HepG2 (cell line): ENCODE results near the gene CSNK1G1. TPM values are rescaled to one million over a fixed set of nuclear protein-coding genes. Genes with fewer than 3 reads are reported as not detected.

Experiments
- ATAC-seq: fragments of 200-7000 bp; cut with Tn5 transposase; 3 replicates; pipeline ENCODE4 v1.9.1; 2020; ENCODE audit warnings: mild to moderate bottlenecking, moderate library complexity
- BruUV-seq: library from RNA; stranded (reverse); fragments of 400-500 nt; replicated peaks from 2 replicates; lab custom pipeline; 2021; lab: Mats Ljungman, UMichigan
- CTCF ChIA-PET: fragments of 300-600 bp; formaldehyde crosslinking; extraction: SDS; loops from one replicate; lab custom pipeline; 2021; ENCODE audit warnings: low total read pairs, inconsistent platforms, low intra/inter-chr PET ratio; lab: Yijun Ruan, JAX
- POLR2A ChIA-PET: fragments of 350-600 bp; sonication (Branson Sonifier 250); formaldehyde crosslinking; loops from one replicate; lab custom pipeline; 2020; ENCODE audit warnings: antibody characterized with exemption, inconsistent platforms; lab: Yijun Ruan, JAX
- DNase-seq: peaks from one replicate; pipeline ENCODE4 v3.0.0-alpha.2; 2015; ENCODE audit warnings: low spot score
- FAIRE-seq: peaks from 3 replicates; lab custom pipeline; 2011; peaks lifted over from hg19 to GRCh38; lab: Jason Lieb, UNC
- H2AFZ ChIP-seq: one replicate; pipeline ENCODE4 v1.6.1; 2011; ENCODE audit warnings: low read length, inconsistent platforms
- H3K27ac ChIP-seq: fragments of 300-600 bp; 3 replicates; pipeline ENCODE4 v1.8.0; 2011; ENCODE audit warnings: mixed run types, mild to moderate bottlenecking, mixed read lengths, low read length, inconsistent platforms; ENCODE audit not compliant: insufficient read depth; ENCODE audit errors: extremely low read length
- H3K27me3 ChIP-seq, 2 experiments: fragments of 200-600 bp in 1 of 2; 2 replicates in 1 of 2; 3 replicates in 1 of 2; pipeline versions ENCODE4 v1.6.0 to v1.8.0; 2011; ENCODE audit warnings: low read length in 2 of 2, mild to moderate bottlenecking in 2 of 2, moderate library complexity in 2 of 2, inconsistent platforms in 1 of 2; ENCODE audit not compliant: insufficient read depth in 2 of 2, control insufficient read depth in 1 of 2
- H3K36me3 ChIP-seq, 2 experiments: fragments of 200-600 bp in 1 of 2; replicated peaks in 1 of 2; 2 replicates in 1 of 2; 3 replicates in 1 of 2; pipeline versions ENCODE4 v1.5.1 to v1.8.0; 2011; ENCODE audit warnings: low read length in 2 of 2, inconsistent platforms in 1 of 2; ENCODE audit not compliant: insufficient read depth in 2 of 2, control insufficient read depth in 1 of 2
- H3K4me1 ChIP-seq: 2 replicates; pipeline ENCODE4 v1.5.1; 2012; ENCODE audit warnings: low read length, inconsistent platforms; ENCODE audit not compliant: insufficient read depth
- H3K4me2 ChIP-seq: 2 replicates; pipeline ENCODE4 v1.6.0; 2011; ENCODE audit warnings: low read depth, low read length, inconsistent platforms
- H3K4me3 ChIP-seq, 3 experiments: fragments of 200-600 bp in 1 of 3; sonication (generic), shearing (Covaris generic) in 1 of 3; replicated peaks in 1 of 3; 2 replicates each; pipeline ENCODE4 v1.5.1; 2011 to 2016; ENCODE audit warnings: low read length in 3 of 3, inconsistent platforms in 2 of 3, low read depth in 2 of 3, mild to moderate bottlenecking in 2 of 3, control low read depth in 1 of 3, mixed read lengths in 1 of 3; ENCODE audit not compliant: insufficient read depth in 1 of 3
- H3K79me2 ChIP-seq: one replicate; pipeline ENCODE4 v1.6.1; 2011; ENCODE audit warnings: low read length, inconsistent platforms; ENCODE audit not compliant: insufficient read depth
- H3K9ac ChIP-seq: 2 replicates; pipeline ENCODE4 v1.6.0; 2011; ENCODE audit warnings: mild to moderate bottlenecking, low read depth, low read length, inconsistent platforms; ENCODE audit not compliant: insufficient read depth
- H3K9me3 ChIP-seq: 2 replicates; pipeline ENCODE4 v1.5.1; 2012; ENCODE audit warnings: mild to moderate bottlenecking, low read length
- H4K20me1 ChIP-seq: 2 replicates; pipeline ENCODE4 v1.6.0; 2011; ENCODE audit warnings: inconsistent platforms, mild to moderate bottlenecking, low read length, moderate library complexity; ENCODE audit not compliant: insufficient read depth
- ARNT ChIP-seq: fragments of 450-650 bp; IDR thresholded peaks from 2 replicates; pipeline ENCODE4 v1.6.1; 2017
- CEBPB ChIP-seq: IDR thresholded peaks from 2 replicates; pipeline ENCODE4 v1.6.1; 2011; ENCODE audit warnings: low read depth, low read length, improper control_type of control experiment, borderline replicate concordance
- HDAC1 ChIP-seq: sonication (generic); formaldehyde crosslinking; IDR thresholded peaks from 2 replicates; pipeline ENCODE4 v1.5.1; 2020; ENCODE audit warnings: mild to moderate bottlenecking, missing genetic modification reagents
- HOXD1 ChIP-seq: sonication (generic); formaldehyde crosslinking; IDR thresholded peaks from 2 replicates; pipeline ENCODE4 v1.5.0; 2020; ENCODE audit warnings: missing genetic modification reagents
- JARID2 ChIP-seq: sonication (generic); formaldehyde crosslinking; IDR thresholded peaks from 2 replicates; pipeline ENCODE4 v1.8.1; 2023; ENCODE audit warnings: missing genetic modification reagents, inconsistent platforms; ENCODE audit not compliant: insufficient replicate concordance
- SUZ12 ChIP-seq: fragments of 150-350 bp; IDR thresholded peaks from 2 replicates; pipeline ENCODE4 v1.6.1; 2014; ENCODE audit warnings: low read depth, low read length
- TBL1XR1 ChIP-seq: fragments of 150-350 bp; IDR thresholded peaks from 2 replicates; pipeline ENCODE4 v1.6.1; 2014; ENCODE audit warnings: borderline replicate concordance, low read length; ENCODE audit not compliant: partially characterized antibody
- ZEB1 ChIP-seq: IDR thresholded peaks from 2 replicates; pipeline ENCODE4 v1.6.1; 2012; ENCODE audit warnings: mild to moderate bottlenecking, low read depth, inconsistent platforms; ENCODE audit not compliant: insufficient replicate concordance
- ZNF205 ChIP-seq: IDR thresholded peaks from 2 replicates; pipeline ENCODE4 v1.6.1; 2018; ENCODE audit warnings: missing biosample characterization, missing genetic modification reagents
- ZNF441 ChIP-seq: sonication (generic); formaldehyde crosslinking; IDR thresholded peaks from 2 replicates; pipeline ENCODE4 v1.7.0; 2021; ENCODE audit warnings: missing genetic modification reagents, borderline replicate concordance
- ZNF616 ChIP-seq: sonication (generic); formaldehyde crosslinking; IDR thresholded peaks from 2 replicates; pipeline ENCODE4 v1.5.0; 2020; ENCODE audit warnings: low read depth, mild to moderate bottlenecking, missing genetic modification reagents
- ZNF720 ChIP-seq: sonication (generic); formaldehyde crosslinking; IDR thresholded peaks from 2 replicates; pipeline ENCODE4 v1.4.0; 2020; ENCODE audit warnings: missing genetic modification reagents
- WGBS: methylation state at CpG from one replicate; pipeline ENCODE4 v1.1.6; 2017; ENCODE audit warnings: low lambda C conversion rate; 5-methylcytosine and 5-hydroxymethylcytosine counted together
- in situ Hi-C: cut with HindIII; loops from 2 replicates; pipeline ENCODE4 v1.10.0; 2017; ENCODE audit warnings: low pct_unique_long_range_greater_than_20kb; ENCODE audit not compliant: extremely low pct_ligation_motif_present
- intact Hi-C: fragments of 100-400 bp; cut with micrococcal nuclease; formaldehyde crosslinking; loops from one replicate; pipeline ENCODE4 v1.10.0; 2022; ENCODE audit not compliant: unreplicated experiment
- polyA plus RNA-seq, 8 experiments: library from polyadenylated mRNA; depleted of rRNA in 3 of 8; stranded (reverse) in 7 of 8; unstranded in 1 of 8; fragments of >200 nt; fragmentation: Illumina TruSeq in 4 of 8; extraction: Trizol in 4 of 8; gene quantifications; 2 replicates each; pipeline versions ENCODE4 v1.2.1 to v1.2.3, GENCODE V29; 2011 to 2016; ENCODE audit warnings: low read depth in 4 of 8, missing spikeins in 1 of 8, mixed read lengths in 1 of 8; ENCODE audit not compliant: insufficient read depth in 1 of 8
- total RNA-seq, 5 experiments: library from RNA; depleted of rRNA; stranded (reverse); fragments of >200 nt; fragmentation: Illumina TruSeq; extraction: Trizol; gene quantifications; 2 replicates each; pipeline ENCODE4 v1.2.3, GENCODE V29; 2016; ENCODE audit warnings: low read depth in 1 of 5
- TF ChIP-seq, protein P1 (sequence below): sonication (generic); formaldehyde crosslinking; IDR thresholded peaks from 2 replicates; pipeline ENCODE4 v1.8.0; 2022; ENCODE audit warnings: mild to moderate bottlenecking, missing genetic modification reagents; ENCODE audit not compliant: insufficient replicate concordance
- TF ChIP-seq, protein P2 (sequence below): sonication (generic); formaldehyde crosslinking; IDR thresholded peaks from 2 replicates; pipeline ENCODE4 v1.8.1; 2023; ENCODE audit warnings: mild to moderate bottlenecking, inconsistent platforms, moderate library complexity, missing genetic modification reagents, borderline replicate concordance

The CSNK1G1 gene
- total and polyA plus RNA-seq, 2 of the 13 experiments (the other 11 are each of a cell fraction or from before 2014, with no cell fraction given) = 8.5 to 12.6 TPM

DNA sequence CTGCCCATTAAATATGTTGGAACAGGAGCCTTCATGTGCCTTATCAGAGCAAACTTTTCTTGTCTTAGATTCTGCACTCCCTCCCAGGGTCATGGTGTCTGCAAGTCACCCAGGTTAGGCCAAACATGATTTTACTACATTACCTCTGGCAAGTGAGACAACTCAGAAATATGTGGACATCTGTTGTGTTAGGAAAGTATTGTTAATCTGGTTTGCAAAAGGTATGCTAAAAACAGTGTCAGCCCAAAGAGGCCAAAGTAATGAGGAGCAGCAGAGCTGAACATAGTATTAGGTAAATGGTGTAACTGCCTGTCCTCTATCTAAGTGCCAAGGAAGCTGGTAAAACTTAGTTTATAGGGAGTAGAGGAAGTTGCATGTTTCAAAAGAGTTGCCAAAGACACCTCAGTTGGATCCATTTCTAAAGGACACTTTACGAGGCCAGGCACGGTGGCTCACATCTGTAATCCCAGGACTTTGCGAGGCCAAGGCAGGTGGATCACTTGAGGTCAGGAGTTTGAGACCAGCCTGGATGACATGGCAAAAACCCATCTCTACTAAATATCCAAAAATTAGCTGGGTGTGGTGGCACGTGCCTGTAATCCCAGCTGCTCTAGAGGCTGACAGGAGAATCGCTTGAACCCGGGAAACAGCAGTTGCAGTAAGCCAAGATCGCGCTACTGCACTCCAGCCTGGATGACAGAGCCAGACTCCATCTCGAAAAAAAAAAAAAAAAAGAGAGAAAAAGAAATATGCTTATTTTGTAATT lies 170.6 kb downstream of the CSNK1G1 start:
- H3K4me3 ChIP-seq = no peak overlapping the region
- WGBS = 95% methylated on average over 9 of the region's 9 CpGs
- in situ Hi-C loops = no loop called here
- TF ChIP-seq ZNF720 (CRISPR knock-in tag) (no peak), TBL1XR1 (no peak), ARNT (no peak)
- TF ChIP-seq, all 625 proteins: peak for 0
- Histone ChIP-seq H3K9ac (no peak overlapping the region), H3K4me2 (no peak overlapping the region), H3K27ac (no peak overlapping the region), H3K36me3 (peaks cover 2 to 7% of the 10 kb centered on the region in 2 experiments; a peak in 2 of 5 replicates), H2AFZ (no peak overlapping the region), H3K9me3 (no peaks in the 10 kb centered on the region), H3K27me3 (no peaks in the 10 kb centered on the region), H3K79me2 (no peaks in the 10 kb centered on the region), H3K4me1 (no peaks in the 10 kb centered on the region), H4K20me1 (no peaks in the 10 kb centered on the region)
- intact Hi-C loops = no loop called here
- ATAC-seq (no peak), FAIRE-seq (no peak), DNase-seq (no peak)
- ChIA-PET CTCF (no interaction called here), POLR2A (no interaction called here)
- no TSS peak for BruUV-seq

DNA sequence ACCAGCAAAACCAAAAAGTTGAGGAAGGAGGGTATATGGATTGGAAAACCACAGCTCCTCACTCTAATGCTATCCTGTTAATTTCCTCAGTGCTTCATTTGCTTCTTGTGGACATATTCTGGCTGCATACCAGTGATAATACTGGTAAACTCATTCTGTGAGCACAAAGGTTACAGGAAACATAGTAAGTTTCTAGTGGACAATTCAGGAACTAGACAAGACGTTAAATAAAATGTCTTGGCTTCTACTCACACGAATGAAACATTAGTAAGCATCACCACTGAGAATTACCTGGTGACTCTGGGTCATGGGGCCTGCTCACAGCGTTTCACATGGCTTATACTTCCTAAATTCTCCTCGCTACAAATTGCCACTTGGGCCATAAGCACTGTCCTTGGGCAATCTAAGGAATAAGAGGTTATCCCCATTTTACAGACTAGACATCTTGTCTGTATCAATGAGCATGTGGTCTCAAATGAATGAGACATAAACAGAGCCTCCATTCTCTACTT lies 173.1 kb downstream of the CSNK1G1 start:
- WGBS = 89% methylated on average over 4 of the region's 4 CpGs
- no peak for TF ChIP-seq HOXD1
- no peak for TF ChIP-seq ZNF616 (CRISPR knock-in tag)
- no peak for TF ChIP-seq SUZ12
- TF ChIP-seq ZNF205 = no peak
- TF ChIP-seq ZNF441 (CRISPR knock-in tag) = no peak
- TF ChIP-seq, protein P1, sequence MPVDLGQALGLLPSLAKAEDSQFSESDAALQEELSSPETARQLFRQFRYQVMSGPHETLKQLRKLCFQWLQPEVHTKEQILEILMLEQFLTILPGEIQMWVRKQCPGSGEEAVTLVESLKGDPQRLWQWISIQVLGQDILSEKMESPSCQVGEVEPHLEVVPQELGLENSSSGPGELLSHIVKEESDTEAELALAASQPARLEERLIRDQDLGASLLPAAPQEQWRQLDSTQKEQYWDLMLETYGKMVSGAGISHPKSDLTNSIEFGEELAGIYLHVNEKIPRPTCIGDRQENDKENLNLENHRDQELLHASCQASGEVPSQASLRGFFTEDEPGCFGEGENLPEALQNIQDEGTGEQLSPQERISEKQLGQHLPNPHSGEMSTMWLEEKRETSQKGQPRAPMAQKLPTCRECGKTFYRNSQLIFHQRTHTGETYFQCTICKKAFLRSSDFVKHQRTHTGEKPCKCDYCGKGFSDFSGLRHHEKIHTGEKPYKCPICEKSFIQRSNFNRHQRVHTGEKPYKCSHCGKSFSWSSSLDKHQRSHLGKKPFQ (CRISPR knock-in tag) = no peak
- no peak for TF ChIP-seq CEBPB
- TF ChIP-seq JARID2 = no peak
- no peak for TF ChIP-seq HDAC1
- TF ChIP-seq, protein P2, sequence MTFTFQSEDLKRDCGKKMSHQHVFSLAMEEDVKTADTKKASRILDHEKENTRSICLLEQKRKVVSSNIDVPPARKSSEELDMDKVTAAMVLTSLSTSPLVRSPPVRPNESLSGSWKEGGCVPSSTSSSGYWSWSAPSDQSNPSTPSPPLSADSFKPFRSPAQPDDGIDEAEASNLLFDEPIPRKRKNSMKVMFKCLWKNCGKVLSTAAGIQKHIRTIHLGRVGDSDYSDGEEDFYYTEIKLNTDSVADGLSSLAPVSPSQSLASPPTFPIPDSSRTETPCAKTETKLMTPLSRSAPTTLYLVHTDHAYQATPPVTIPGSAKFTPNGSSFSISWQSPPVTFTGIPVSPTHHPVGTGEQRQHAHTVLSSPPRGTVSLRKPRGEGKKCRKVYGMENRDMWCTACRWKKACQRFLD = no peak
- no peak for TF ChIP-seq ZEB1

More for the DNA sequence above, 173.1 kb downstream of the CSNK1G1 start:
- Histone ChIP-seq H3K9ac (no peak overlapping the region), H3K79me2 (no peaks in the 10 kb centered on the region), H2AFZ (no peak overlapping the region), H3K4me3 (no peak overlapping the region), H3K4me2 (no peak overlapping the region), H3K4me1 (no peaks in the 10 kb centered on the region), H4K20me1 (no peaks in the 10 kb centered on the region), H3K27me3 (no peaks in the 10 kb centered on the region), H3K9me3 (no peaks in the 10 kb centered on the region), H3K27ac (no peak overlapping the region), H3K36me3 (peaks cover 4 to 6% of the 10 kb centered on the region in 2 experiments; a peak in 3 of 5 replicates)
- intact Hi-C loops (no loop called here), in situ Hi-C loops (no loop called here)
- no TSS peak for BruUV-seq
- no peak for DNase-seq
- FAIRE-seq = no peak
- POLR2A ChIA-PET = no interaction called here
- no peak for ATAC-seq
- CTCF ChIA-PET = no interaction called here
